B cell (primary cell): ENCODE measurements around the gene SAC3D1. TPM values are rescaled to one million over a fixed set of nuclear protein-coding genes. Genes with fewer than 3 reads are reported as not detected.

Source experiments
- ATAC-seq: fragments of 200-7000 bp; cut with Tn5 transposase; one replicate; pipeline ENCODE4 v1.10.0; 2021; ENCODE audit warnings: low read depth, mild to moderate bottlenecking, moderate number of reproducible peaks, moderate library complexity
- CTCF ChIA-PET: fragments of 350-600 bp; sonication (Branson Sonifier 250); formaldehyde crosslinking; loops from one replicate; lab custom pipeline; 2021; ENCODE audit warnings: antibody characterized with exemption, inconsistent platforms; lab: Charles Lee
- POLR2A ChIA-PET: fragments of 350-600 bp; sonication (Branson Sonifier 250); formaldehyde crosslinking; loops from one replicate; lab custom pipeline; 2021; ENCODE audit warnings: antibody characterized with exemption; lab: Charles Lee
- DNase-seq: peaks from one replicate; pipeline ENCODE4 v3.0.0; 2013
- H2AFZ ChIP-seq: 2 replicates; pipeline ENCODE4 v1.6.1; 2012; ENCODE audit warnings: mild to moderate bottlenecking, low read depth, low read length; ENCODE audit not compliant: insufficient read depth, poor library complexity, severe bottlenecking
- H3K27ac ChIP-seq, 2 donors: 1 replicate in 1 of 2; 2 replicates in 1 of 2; pipeline ENCODE4 v1.5.1; 2012 to 2013; ENCODE audit warnings: low read length in 2 of 2, mild to moderate bottlenecking in 2 of 2, moderate library complexity in 1 of 2
- H3K27me3 ChIP-seq, 4 experiments: fragments of 200-600 bp in 1 of 4; sonication (generic) in 1 of 4; replicated peaks in 1 of 4; 1 replicate in 2 of 4; 2 replicates in 2 of 4; pipeline versions ENCODE4 v1.6.1 to v1.7.0; 2013 to 2016; ENCODE audit warnings: low read length in 3 of 4, mild to moderate bottlenecking in 2 of 4, mixed read lengths in 1 of 4, moderate library complexity in 1 of 4; ENCODE audit not compliant: insufficient read depth in 4 of 4, control insufficient read depth in 3 of 4; ENCODE audit errors: control extremely low read depth in 1 of 4
- H3K36me3 ChIP-seq, 2 experiments: replicated peaks in 1 of 2; 1 replicate in 1 of 2; 2 replicates in 1 of 2; pipeline versions ENCODE4 v1.6.1 to v1.7.1; 2013; ENCODE audit warnings: low read length in 1 of 2; ENCODE audit not compliant: insufficient read depth in 2 of 2, control insufficient read depth in 1 of 2; ENCODE audit errors: control extremely low read depth in 1 of 2, extremely low read depth in 1 of 2
- H3K4me1 ChIP-seq, 2 donors: fragments of 200-600 bp in 1 of 2; sonication (generic) in 1 of 2; 1 replicate in 1 of 2; 2 replicates in 1 of 2; pipeline versions ENCODE4 v1.5.1 to v1.6.1; 2013 to 2017; ENCODE audit warnings: low read length in 2 of 2; ENCODE audit not compliant: control insufficient read depth in 2 of 2, insufficient read depth in 2 of 2
- H3K4me2 ChIP-seq: replicated peaks from 2 replicates; pipeline ENCODE3; 2012; ENCODE audit warnings: mild to moderate bottlenecking, low read depth, low read length; ENCODE audit not compliant: poor library complexity, severe bottlenecking
- H3K4me3 ChIP-seq, 5 experiments: fragments of 200-600 bp in 1 of 5; sonication (generic) in 1 of 5; 1 replicate in 3 of 5; 2 replicates in 2 of 5; pipeline versions ENCODE4 v1.5.1 to v1.7.0; 2011 to 2016; ENCODE audit warnings: low read length in 4 of 5, mild to moderate bottlenecking in 4 of 5, low read depth in 2 of 5, control low read depth in 1 of 5, moderate library complexity in 1 of 5; ENCODE audit not compliant: insufficient read depth in 1 of 5; ENCODE audit errors: control extremely low read depth in 1 of 5, extremely low read depth in 1 of 5
- H3K79me2 ChIP-seq: fragments of 200-600 bp; sonication (generic); one replicate; pipeline ENCODE4 v1.6.0; 2016; ENCODE audit warnings: low read length; ENCODE audit not compliant: control insufficient read depth, insufficient read depth
- H3K9ac ChIP-seq: fragments of 200-600 bp; sonication (generic); 2 replicates; pipeline ENCODE4 v1.6.1; 2017; ENCODE audit warnings: mild to moderate bottlenecking, low read length, moderate library complexity
- H3K9me3 ChIP-seq, 3 donors: one replicate each; pipeline versions ENCODE4 v1.6.1 to v1.7.1; 2013; ENCODE audit warnings: low read length in 2 of 3; ENCODE audit not compliant: control insufficient read depth in 2 of 3, insufficient read depth in 1 of 3; ENCODE audit errors: control extremely low read depth in 1 of 3
- H4K20me1 ChIP-seq: 2 replicates; pipeline ENCODE4 v1.6.0; 2012; ENCODE audit warnings: mild to moderate bottlenecking, low read length; ENCODE audit not compliant: insufficient read depth, control insufficient read depth, poor library complexity, severe bottlenecking
- H3K27ac Mint-ChIP-seq: one replicate; pipeline ENCODE4 v1.8.0; 2021; ENCODE audit warnings: mixed read lengths
- H3K27me3 Mint-ChIP-seq: one replicate; pipeline ENCODE4 v1.8.0; 2021; ENCODE audit warnings: mixed read lengths
- H3K4me1 Mint-ChIP-seq: one replicate; pipeline ENCODE4 v1.8.0; 2021; ENCODE audit warnings: mixed read lengths
- H3K4me3 Mint-ChIP-seq: one replicate; pipeline ENCODE4 v1.8.0; 2021; ENCODE audit warnings: mixed read lengths
- H3K9me3 Mint-ChIP-seq: one replicate; pipeline ENCODE4 v1.8.0; 2022; ENCODE audit warnings: mixed read lengths; ENCODE audit not compliant: insufficient read depth
- CTCF ChIP-seq: fragments of 200-600 bp; IDR thresholded peaks from one replicate; pipeline ENCODE4 v1.8.0; 2022; ENCODE audit warnings: antibody characterized with exemption, mild to moderate bottlenecking
- EZH2 ChIP-seq: IDR thresholded peaks from 2 replicates; pipeline ENCODE4 v1.6.1; 2012; ENCODE audit warnings: borderline replicate concordance, low read depth, mild to moderate bottlenecking, moderate library complexity, low read length; ENCODE audit not compliant: insufficient read depth, poor library complexity, severe bottlenecking
- WGBS: methylation state at CpG from one replicate; pipeline ENCODE4 v1.1.5; 2013; ENCODE audit warnings: missing lambda C conversion rate; ENCODE audit not compliant: insufficient coverage; 5-methylcytosine and 5-hydroxymethylcytosine counted together
- intact Hi-C: fragments of 100-400 bp; cut with micrococcal nuclease; formaldehyde crosslinking; loops from one replicate; pipeline ENCODE4 v1.10.0; 2022
- polyA plus RNA-seq: library from polyadenylated mRNA; depleted of rRNA; stranded (reverse); fragments of >200 nt; gene quantifications from 2 replicates; pipeline ENCODE4 v1.2.3, GENCODE V29; 2012
- small RNA-seq: library from RNA; depleted of rRNA; stranded (forward); fragments of <200 nt; gene quantifications from one replicate; pipeline ENCODE3, GENCODE V24; 2012; ENCODE audit warnings: low replicate concordance, low read depth; ENCODE audit not compliant: insufficient read length
- total RNA-seq, 2 donors: library from RNA; stranded (reverse); fragments of 120-200 nt in 1 of 2; gene quantifications; 1 replicate in 1 of 2; 2 replicates in 1 of 2; pipeline versions ENCODE4 v1.2.3 to v1.2.4, GENCODE V29; 2013 to 2022

SAC3D1 gene
- total and polyA plus RNA-seq, 2 donors (not counting 1 experiment from before 2014, with no cell fraction given) = 5.9 to 6.0 TPM

- H3K27me3 Mint-ChIP-seq = no peaks in the 10 kb centered on the region
Observed at GRCh38 chr11:65090628-65091027, 49.6 kb downstream of the SAC3D1 start.

More at GRCh38 chr11:65090628-65091027, 49.6 kb downstream of the SAC3D1 start:
- ATAC-seq = no peak
- H2AFZ ChIP-seq = no peak overlapping the region
- DNase-seq = no peak
- CTCF ChIA-PET = interaction anchor here (0.7 to 1.7 kb wide), 3 partner anchors 12 to 588 kb away, joined by 3 to 5 read pairs (median 4); partner anchors contain the start of gene TM7SF2
- POLR2A ChIA-PET = interaction anchor here (0.6 kb wide), 1 partner anchor 311 kb away, joined by 4 read pairs; no protein-coding TSS in a partner anchor
- no peak overlapping the region for H3K4me2 ChIP-seq
- Mint-ChIP-seq H3K9me3 (no peaks in the 10 kb centered on the region), H3K4me3 (no peak overlapping the region), H3K4me1 (peaks cover 4% of the 10 kb centered on the region), H3K27ac (no peak overlapping the region)
- H3K27ac ChIP-seq = no peak overlapping the region
- intact Hi-C loops = no loop called here
- no peak for TF ChIP-seq EZH2
- TF ChIP-seq CTCF = no peak
- peaks cover 0 to 1% (median 0%) of the 10 kb centered on the region in 3 donors for H3K9me3 ChIP-seq
- H3K79me2 ChIP-seq = peaks cover 8% of the 10 kb centered on the region
- H3K9ac ChIP-seq = no peak overlapping the region
- H3K36me3 ChIP-seq = peaks cover 0 to 41% of the 10 kb centered on the region in 2 experiments
- WGBS = 97% methylated on average over 4 of the region's 4 CpGs
- H3K4me3 ChIP-seq = no peak overlapping the region
- H3K27me3 ChIP-seq = no peaks in the 10 kb centered on the region
- peaks cover 1 to 3% of the 10 kb centered on the region in 2 donors for H3K4me1 ChIP-seq
- no peaks in the 10 kb centered on the region for H4K20me1 ChIP-seq

Small RNA genes within 50 kb of the gene (small RNA-seq; reads per million reads assigned to genes)
- not detected for gene MIR6879
- gene SNX15 = not detected

Other genes with a start within 250 kb of the SAC3D1 start
- gene MAP4K2, start 238.0 kb upstream of the SAC3D1 start, total RNA-seq = 118 and 122 TPM in 2 replicates
- 163 and 165 TPM in 2 replicates for gene MAP4K2, start 238.0 kb upstream of the SAC3D1 start, polyA plus RNA-seq
- 46.3 and 48.2 TPM in 2 replicates for gene MEN1, start 230.7 kb upstream of the SAC3D1 start, total RNA-seq
- 68.5 and 71.5 TPM in 2 replicates for gene MEN1, start 230.7 kb upstream of the SAC3D1 start, polyA plus RNA-seq
- 8.7 and 9.3 TPM in 2 replicates for gene CDC42BPG, start 196.6 kb upstream of the SAC3D1 start, total RNA-seq
- gene CDC42BPG, start 196.6 kb upstream of the SAC3D1 start, polyA plus RNA-seq = 3.7 and 4.4 TPM in 2 replicates
- 249 and 280 TPM in 2 replicates for gene EHD1, start 162.6 kb upstream of the SAC3D1 start, total RNA-seq
- 208 and 223 TPM in 2 replicates for gene EHD1, start 162.6 kb upstream of the SAC3D1 start, polyA plus RNA-seq
- 38.6 and 43.4 TPM in 2 replicates for gene ATG2A, start 124.0 kb upstream of the SAC3D1 start, total RNA-seq
- gene ATG2A, start 124.0 kb upstream of the SAC3D1 start, polyA plus RNA-seq = 24.3 and 32.8 TPM in 2 replicates
- 22.6 and 24.2 TPM in 2 replicates for gene PPP2R5B, start 116.5 kb upstream of the SAC3D1 start, total RNA-seq
- gene PPP2R5B, start 116.5 kb upstream of the SAC3D1 start, polyA plus RNA-seq = 24.3 and 30.5 TPM in 2 replicates
- gene GPHA2, start 105.3 kb upstream of the SAC3D1 start, total RNA-seq = 0.39 TPM in 1 of 2 replicates, not detected in the other
- gene GPHA2, start 105.3 kb upstream of the SAC3D1 start, polyA plus RNA-seq = 1.2 and 2.8 TPM in 2 replicates
- 0.71 and 0.95 TPM in 2 replicates for gene MAJIN, start 69.1 kb upstream of the SAC3D1 start, total RNA-seq
- 1.2 and 2.4 TPM in 2 replicates for gene MAJIN, start 69.1 kb upstream of the SAC3D1 start, polyA plus RNA-seq
- 0.51 and 0.62 TPM in 2 replicates for gene BATF2, start 44.2 kb upstream of the SAC3D1 start, total RNA-seq
- gene BATF2, start 44.2 kb upstream of the SAC3D1 start, polyA plus RNA-seq = 0.39 and 1.7 TPM in 2 replicates
- 43.4 and 44.4 TPM in 2 replicates for gene ARL2, start 27.1 kb upstream of the SAC3D1 start, total RNA-seq
- gene ARL2, start 27.1 kb upstream of the SAC3D1 start, polyA plus RNA-seq = 25.9 and 53.6 TPM in 2 replicates
- 28.5 and 30.4 TPM in 2 replicates for gene SNX15, start 13.8 kb upstream of the SAC3D1 start, total RNA-seq
- 20.0 and 26.0 TPM in 2 replicates for gene SNX15, start 13.8 kb upstream of the SAC3D1 start, polyA plus RNA-seq
- gene NAALADL1, start 17.3 kb downstream of the SAC3D1 start, total RNA-seq = 23.0 and 24.3 TPM in 2 replicates
- gene NAALADL1, start 17.3 kb downstream of the SAC3D1 start, polyA plus RNA-seq = 30.8 and 40.2 TPM in 2 replicates
- gene CDCA5, start 42.8 kb downstream of the SAC3D1 start, total RNA-seq = 0.78 and 1.4 TPM in 2 replicates
- gene CDCA5, start 42.8 kb downstream of the SAC3D1 start, polyA plus RNA-seq = 1.1 and 1.3 TPM in 2 replicates
- gene ZFPL1, start 43.0 kb downstream of the SAC3D1 start, total RNA-seq = 47.9 and 57.3 TPM in 2 replicates
- gene ZFPL1, start 43.0 kb downstream of the SAC3D1 start, polyA plus RNA-seq = 66.7 and 79.2 TPM in 2 replicates
- gene VPS51, start 55.0 kb downstream of the SAC3D1 start, total RNA-seq = 223 and 225 TPM in 2 replicates
- gene VPS51, start 55.0 kb downstream of the SAC3D1 start, polyA plus RNA-seq = 204 and 206 TPM in 2 replicates
- 28.5 and 35.3 TPM in 2 replicates for gene TM7SF2, start 70.7 kb downstream of the SAC3D1 start, total RNA-seq
- 22.8 and 23.9 TPM in 2 replicates for gene TM7SF2, start 70.7 kb downstream of the SAC3D1 start, polyA plus RNA-seq
- gene ZNHIT2, start 76.5 kb downstream of the SAC3D1 start, total RNA-seq = 14.1 and 14.5 TPM in 2 replicates
- gene ZNHIT2, start 76.5 kb downstream of the SAC3D1 start, polyA plus RNA-seq = 2.0 and 6.2 TPM in 2 replicates
- gene FAU, start 80.9 kb downstream of the SAC3D1 start, total RNA-seq = 1,288 and 1,318 TPM in 2 replicates
- gene FAU, start 80.9 kb downstream of the SAC3D1 start, polyA plus RNA-seq = 1,483 and 1,559 TPM in 2 replicates
- 48.5 and 58.5 TPM in 2 replicates for gene MRPL49, start 81.1 kb downstream of the SAC3D1 start, total RNA-seq
- 39.6 and 46.8 TPM in 2 replicates for gene MRPL49, start 81.1 kb downstream of the SAC3D1 start, polyA plus RNA-seq
- gene SYVN1, start 93.3 kb downstream of the SAC3D1 start, total RNA-seq = 187 and 188 TPM in 2 replicates
- gene SYVN1, start 93.3 kb downstream of the SAC3D1 start, polyA plus RNA-seq = 250 and 282 TPM in 2 replicates
- not detected in 2 replicates for gene SPDYC, start 129.0 kb downstream of the SAC3D1 start, total RNA-seq
- not detected in 2 replicates for gene SPDYC, start 129.0 kb downstream of the SAC3D1 start, polyA plus RNA-seq
- 192 and 202 TPM in 2 replicates for gene CAPN1, start 140.7 kb downstream of the SAC3D1 start, total RNA-seq
- gene CAPN1, start 140.7 kb downstream of the SAC3D1 start, polyA plus RNA-seq = 175 and 192 TPM in 2 replicates
- 28.7 and 33.2 TPM in 2 replicates for gene POLA2, start 220.8 kb downstream of the SAC3D1 start, total RNA-seq
- 11.0 and 13.0 TPM in 2 replicates for gene POLA2, start 220.8 kb downstream of the SAC3D1 start, polyA plus RNA-seq